ENCODE measurements around the gene SH2D3A.

- TF ChIP-seq CTCF (IDR thresholded peaks at IDR 0.05) (no peak), POLR2A (IDR thresholded peaks at IDR 0.05) (no peak)
These were observed 59.6 kb downstream of the SH2D3A start for GRCh38 chr19:6707658-6708018.

Data from thyroid gland (tissue), 4 donors.